H9 (cell line): Measurements from ENCODE around the gene DAAM1. TPM values are rescaled to one million over a fixed set of nuclear protein-coding genes. Genes with fewer than 3 reads are reported as not detected.

Experiments used
- DNase-seq: peaks from one replicate; pipeline ENCODE4 v3.0.0-alpha.2; 2017
- H2AFZ ChIP-seq: one replicate; pipeline ENCODE4 v1.6.1; 2013; ENCODE audit warnings: mild to moderate bottlenecking, low read length, control low read depth, moderate library complexity
- H2AK5ac ChIP-seq: 2 replicates; pipeline ENCODE4 v1.6.1; 2013; ENCODE audit warnings: low read length, control low read depth, mixed read lengths; ENCODE audit not compliant: insufficient read length
- H2BK120ac ChIP-seq: one replicate; pipeline ENCODE4 v1.6.1; 2013; ENCODE audit warnings: low read depth, mild to moderate bottlenecking, low read length, control low read depth, inconsistent platforms; ENCODE audit not compliant: poor library complexity, severe bottlenecking
- H2BK12ac ChIP-seq: 2 replicates; pipeline ENCODE4 v1.6.1; 2013; ENCODE audit warnings: low read length, control low read depth, mixed read lengths, low read depth; ENCODE audit not compliant: insufficient read length
- H2BK15ac ChIP-seq: 2 replicates; pipeline ENCODE4 v1.6.1; 2013; ENCODE audit warnings: low read depth, low read length, control low read depth
- H2BK20ac ChIP-seq: one replicate; pipeline ENCODE4 v1.6.1; 2013; ENCODE audit warnings: low read depth, mild to moderate bottlenecking, low read length, control low read depth, inconsistent platforms; ENCODE audit not compliant: poor library complexity, severe bottlenecking
- H2BK5ac ChIP-seq: 2 replicates; pipeline ENCODE4 v1.6.1; 2013; ENCODE audit warnings: low read length, control low read depth, mixed read lengths; ENCODE audit not compliant: insufficient read length
- H3K14ac ChIP-seq: 2 replicates; pipeline ENCODE4 v1.6.1; 2013; ENCODE audit warnings: low read length, control low read depth; ENCODE audit not compliant: insufficient read depth
- H3K18ac ChIP-seq: 2 replicates; pipeline ENCODE4 v1.6.1; 2013; ENCODE audit warnings: low read depth, mild to moderate bottlenecking, mixed read lengths, low read length, control low read depth; ENCODE audit not compliant: insufficient read length
- H3K23ac ChIP-seq: 2 replicates; pipeline ENCODE4 v1.6.1; 2013; ENCODE audit warnings: low read length, control low read depth, mixed read lengths, low read depth; ENCODE audit not compliant: insufficient read length
- H3K23me2 ChIP-seq: 2 replicates; pipeline ENCODE4 v1.6.1; 2013; ENCODE audit warnings: low read depth, mild to moderate bottlenecking, mixed read lengths, low read length, control low read depth; ENCODE audit not compliant: insufficient read length, poor library complexity, severe bottlenecking
- H3K27ac ChIP-seq: 2 replicates; pipeline ENCODE4 v1.5.1; 2013; ENCODE audit warnings: low read length, control low read depth, mixed read lengths, low read depth; ENCODE audit not compliant: insufficient read length
- H3K27me3 ChIP-seq: 2 replicates; pipeline ENCODE4 v1.6.1; 2013; ENCODE audit warnings: low read length, control low read depth, inconsistent platforms; ENCODE audit not compliant: insufficient read depth
- H3K4ac ChIP-seq: 2 replicates; pipeline ENCODE4 v1.6.1; 2013; ENCODE audit warnings: low read depth, mild to moderate bottlenecking, control low read depth, inconsistent platforms, low read length, moderate library complexity
- H3K4me1 ChIP-seq: 2 replicates; pipeline ENCODE4 v1.6.1; 2013; ENCODE audit warnings: low read length, control low read depth, inconsistent platforms; ENCODE audit not compliant: insufficient read depth
- H3K4me2 ChIP-seq: 2 replicates; pipeline ENCODE4 v1.6.1; 2013; ENCODE audit warnings: low read length, control low read depth, mixed read lengths; ENCODE audit not compliant: insufficient read length, insufficient read depth
- H3K56ac ChIP-seq: 2 replicates; pipeline ENCODE4 v1.6.1; 2013; ENCODE audit warnings: low read depth, mild to moderate bottlenecking, mixed read lengths, low read length, control low read depth; ENCODE audit not compliant: insufficient read length
- H3K79me1 ChIP-seq: 2 replicates; pipeline ENCODE4 v1.6.1; 2013; ENCODE audit warnings: low read depth, mild to moderate bottlenecking, moderate library complexity, low read length, control low read depth, inconsistent platforms; ENCODE audit not compliant: insufficient read depth, poor library complexity, severe bottlenecking
- H3K79me2 ChIP-seq: 2 replicates; pipeline ENCODE4 v1.6.1; 2013; ENCODE audit warnings: low read length, control low read depth, inconsistent platforms; ENCODE audit not compliant: insufficient read depth
- H3K9ac ChIP-seq: 2 replicates; pipeline ENCODE4 v1.6.1; 2013; ENCODE audit warnings: low read length, control low read depth, mixed read lengths; ENCODE audit not compliant: insufficient read length; ENCODE audit errors: extremely low read depth
- H3K9me3 ChIP-seq: one replicate; pipeline ENCODE4 v1.6.1; 2013; ENCODE audit warnings: low read depth, low read length, inconsistent platforms; ENCODE audit not compliant: control insufficient read depth
- H3T11ph ChIP-seq: one replicate; pipeline ENCODE4 v1.6.1; 2013; ENCODE audit warnings: mild to moderate bottlenecking, low read length, control low read depth, inconsistent platforms
- H4K20me1 ChIP-seq: one replicate; pipeline ENCODE4 v1.6.1; 2013; ENCODE audit not compliant: control insufficient read depth, insufficient read length, insufficient read depth
- H4K5ac ChIP-seq: 2 replicates; pipeline ENCODE4 v1.6.1; 2013; ENCODE audit warnings: low read depth, mild to moderate bottlenecking, mixed read lengths, low read length, control low read depth; ENCODE audit not compliant: insufficient read length
- H4K8ac ChIP-seq: replicated peaks from 2 replicates; pipeline ENCODE4 v1.6.1; 2013; ENCODE audit warnings: low read length, control low read depth, mixed read lengths, low read depth; ENCODE audit not compliant: insufficient read length
- H4K91ac ChIP-seq: 2 replicates; pipeline ENCODE4 v1.6.1; 2013; ENCODE audit warnings: low read depth, mild to moderate bottlenecking, moderate library complexity, mixed read lengths, low read length, control low read depth; ENCODE audit not compliant: insufficient read length
- H3K27ac Mint-ChIP-seq, 3 experiments: 2 replicates in 2 of 3; 3 replicates in 1 of 3; pipeline ENCODE4 v1.8.0; 2020 to 2021; ENCODE audit warnings: mixed read lengths in 3 of 3, mild to moderate bottlenecking in 1 of 3, moderate library complexity in 1 of 3
- H3K27me3 Mint-ChIP-seq: 2 replicates; pipeline ENCODE4 v1.8.0; 2021; ENCODE audit warnings: low read depth, mild to moderate bottlenecking, moderate library complexity, mixed read lengths
- H3K36me3 Mint-ChIP-seq, 3 experiments: 2 replicates in 2 of 3; 3 replicates in 1 of 3; pipeline ENCODE4 v1.8.0; 2020 to 2021; ENCODE audit warnings: low read depth in 3 of 3, mixed read lengths in 3 of 3; ENCODE audit not compliant: insufficient read depth in 1 of 3
- H3K4me1 Mint-ChIP-seq, 2 experiments: 2 replicates each; pipeline ENCODE4 v1.8.0; 2020; ENCODE audit warnings: mixed read lengths in 2 of 2
- H3K4me3 Mint-ChIP-seq, 2 experiments: 2 replicates in 1 of 2; 3 replicates in 1 of 2; pipeline ENCODE4 v1.8.0; 2020 to 2021; ENCODE audit warnings: mild to moderate bottlenecking in 2 of 2, mixed read lengths in 2 of 2, moderate library complexity in 1 of 2
- H3K9me3 Mint-ChIP-seq, 2 experiments: 2 replicates in 1 of 2; 3 replicates in 1 of 2; pipeline ENCODE4 v1.8.0; 2020; ENCODE audit warnings: mild to moderate bottlenecking in 2 of 2, mixed read lengths in 2 of 2, moderate library complexity in 1 of 2
- whole genome bisulfite sequencing: extraction: QIAGEN DNeasy Blood & Tissue Kit; methylation state at CpG from one replicate; pipeline ENCODE4 v1.1.7; 2013; ENCODE audit warnings: missing lambda C conversion rate, low lambda C conversion rate, mixed read lengths; ENCODE audit not compliant: insufficient read length; ENCODE audit errors: extremely low coverage; 5-methylcytosine and 5-hydroxymethylcytosine counted together
- total RNA-seq: library from RNA; stranded (reverse); gene quantifications from 2 replicates; pipeline ENCODE4 v1.2.1, GENCODE V29; 2021
- TF ChIP-seq, protein P1 (sequence below): fragments of 200-600 bp; sonication (generic); conservative IDR thresholded peaks from 3 replicates; pipeline ENCODE4 v1.8.0; 2021; ENCODE audit warnings: antibody characterized with exemption, mild to moderate bottlenecking

The DAAM1 gene
- total RNA-seq, 1 experiment from 2014 or later, result 19.5 TPM

DNA sequence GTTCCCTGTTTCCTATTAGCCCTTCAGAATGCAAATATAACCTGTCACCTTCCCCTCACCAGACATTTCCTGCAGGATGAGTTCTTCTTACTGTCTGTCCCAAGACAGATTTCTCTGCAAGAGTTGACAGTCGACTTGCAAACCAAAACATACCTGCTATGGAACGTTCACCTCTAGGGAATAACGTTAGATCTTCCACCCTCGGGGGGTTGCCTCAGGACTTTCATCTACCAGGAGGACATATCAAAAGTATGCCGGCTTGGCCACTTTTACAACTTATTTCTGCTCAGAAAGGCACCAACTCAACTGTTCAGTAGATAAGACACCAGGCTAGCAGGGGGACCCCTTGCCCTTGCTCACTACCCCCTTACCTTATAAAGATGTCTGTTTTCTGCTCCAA is 92.5 kb downstream of the DAAM1 start:
- Histone ChIP-seq H3K23ac (no peak overlapping the region), H3K27me3 (no peaks in the 10 kb centered on the region), H2AK5ac (no peak overlapping the region), H3K23me2 (no peaks in the 10 kb centered on the region), H3K18ac (no peak overlapping the region), H2AFZ (no peak overlapping the region), H2BK20ac (no peak overlapping the region), H3K79me1 (no peaks in the 10 kb centered on the region), H2BK12ac (no peak overlapping the region), H2BK120ac (no peak overlapping the region), H3K4me1 (no peaks in the 10 kb centered on the region), H4K20me1 (no peaks in the 10 kb centered on the region), H3K56ac (no peak overlapping the region), H3K4me2 (no peak overlapping the region), H4K91ac (no peak overlapping the region), H4K5ac (no peak overlapping the region), H3K9me3 (peaks cover 8% of the 10 kb centered on the region), H2BK5ac (no peak overlapping the region), H3K27ac (no peak overlapping the region), H4K8ac (no peak overlapping the region), H3K9ac (no peak overlapping the region), H3T11ph (no peak overlapping the region), H3K79me2 (no peaks in the 10 kb centered on the region), H3K14ac (no peak overlapping the region), H3K4ac (no peak overlapping the region), H2BK15ac (no peak overlapping the region)
- TF ChIP-seq, protein P1, sequence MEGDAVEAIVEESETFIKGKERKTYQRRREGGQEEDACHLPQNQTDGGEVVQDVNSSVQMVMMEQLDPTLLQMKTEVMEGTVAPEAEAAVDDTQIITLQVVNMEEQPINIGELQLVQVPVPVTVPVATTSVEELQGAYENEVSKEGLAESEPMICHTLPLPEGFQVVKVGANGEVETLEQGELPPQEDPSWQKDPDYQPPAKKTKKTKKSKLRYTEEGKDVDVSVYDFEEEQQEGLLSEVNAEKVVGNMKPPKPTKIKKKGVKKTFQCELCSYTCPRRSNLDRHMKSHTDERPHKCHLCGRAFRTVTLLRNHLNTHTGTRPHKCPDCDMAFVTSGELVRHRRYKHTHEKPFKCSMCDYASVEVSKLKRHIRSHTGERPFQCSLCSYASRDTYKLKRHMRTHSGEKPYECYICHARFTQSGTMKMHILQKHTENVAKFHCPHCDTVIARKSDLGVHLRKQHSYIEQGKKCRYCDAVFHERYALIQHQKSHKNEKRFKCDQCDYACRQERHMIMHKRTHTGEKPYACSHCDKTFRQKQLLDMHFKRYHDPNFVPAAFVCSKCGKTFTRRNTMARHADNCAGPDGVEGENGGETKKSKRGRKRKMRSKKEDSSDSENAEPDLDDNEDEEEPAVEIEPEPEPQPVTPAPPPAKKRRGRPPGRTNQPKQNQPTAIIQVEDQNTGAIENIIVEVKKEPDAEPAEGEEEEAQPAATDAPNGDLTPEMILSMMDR, result no peak
- peaks cover 3 to 5% of the 10 kb centered on the region in 2 experiments; a peak in 3 of 4 replicates for H3K4me1 Mint-ChIP-seq
- H3K9me3 Mint-ChIP-seq, result peaks cover 17 to 19% of the 10 kb centered on the region in 2 experiments
- no CpG with 5 or more reads among the region's 5 CpGs for WGBS
- no peak for DNase-seq
- H3K4me3 Mint-ChIP-seq, result no peak overlapping the region
- peaks cover 15 to 26% (median 18%) of the 10 kb centered on the region in 3 experiments for H3K36me3 Mint-ChIP-seq
- H3K27me3 Mint-ChIP-seq, result no peaks in the 10 kb centered on the region
- peak overlapping the region in 1 of 3 experiments; percentile 7; a peak in 1 of 7 replicates for H3K27ac Mint-ChIP-seq
